ENCODE results near the gene F10. TPM values are rescaled to one million over a fixed set of nuclear protein-coding genes. Genes with fewer than 3 reads are reported as not detected.

Gene F10
- polyA plus RNA-seq, 1 donor from 2014 or later, result not detected

DNA sequence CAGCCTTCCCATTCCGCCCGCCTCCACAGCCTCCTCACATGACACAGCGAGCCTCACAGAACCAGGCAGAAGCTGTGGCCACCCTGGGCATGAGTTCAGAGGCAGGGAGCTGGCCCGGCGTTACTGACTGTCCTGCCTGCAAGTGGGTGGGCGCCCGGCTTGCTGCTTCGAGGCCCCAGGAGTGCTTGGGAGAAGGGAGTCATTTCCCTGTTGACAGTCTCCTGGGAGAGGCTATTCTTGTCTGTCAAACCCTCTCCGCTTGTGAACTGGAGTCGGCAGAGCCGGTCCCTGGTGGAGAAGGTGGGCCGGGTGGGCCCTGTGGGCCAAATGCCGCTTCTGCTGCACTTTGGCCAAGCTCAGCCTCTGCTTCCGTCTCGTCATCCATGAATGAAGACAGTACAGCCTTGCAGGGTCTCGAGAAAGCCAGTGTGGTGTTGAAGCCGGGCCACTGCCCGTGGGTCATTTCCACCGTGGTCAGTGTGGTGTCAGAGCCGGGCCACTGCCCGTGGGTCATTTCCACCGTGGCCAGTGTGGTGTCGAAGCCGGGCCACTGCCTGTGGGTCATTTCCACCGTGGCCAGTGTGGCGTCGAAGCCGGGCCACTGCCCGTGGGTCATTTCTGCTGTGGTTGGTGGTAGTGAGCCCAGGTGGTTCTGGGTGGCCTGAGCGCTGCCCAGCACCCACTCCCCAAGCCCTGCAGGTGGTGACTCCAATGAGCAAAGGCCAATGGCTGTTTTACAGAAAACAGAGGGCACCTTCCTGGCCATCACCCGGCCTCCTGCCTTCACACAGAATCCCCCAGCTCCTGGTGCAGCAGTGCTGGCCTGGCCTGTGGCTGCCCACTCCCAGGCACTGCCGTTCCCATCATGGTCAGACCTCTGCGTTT, 30.5 kb upstream of the F10 start:
- no peak overlapping the region for H2AFZ ChIP-seq (ENCODE audit: low read depth, low read length)
- H3K79me2 ChIP-seq (replicated peaks; ENCODE audit: insufficient read depth, low read length), result no peaks in the 10 kb centered on the region
- no peak overlapping the region for H3K9ac ChIP-seq (ENCODE audit: low read length)
- H3F3A ChIP-seq (ENCODE audit: insufficient read depth, low read length, poor library complexity, severe bottlenecking), result no peaks in the 10 kb centered on the region
- no peaks in the 10 kb centered on the region for H3K27me3 ChIP-seq (ENCODE audit: insufficient read depth, low read depth, low read length)
- H3K9me3 ChIP-seq (ENCODE audit: low read length), result no peaks in the 10 kb centered on the region
- no peaks in the 10 kb centered on the region for H3K36me3 ChIP-seq (ENCODE audit: insufficient read depth, low read length)
- H3K27ac ChIP-seq (ENCODE audit: low read length), result no peak overlapping the region
- no peak overlapping the region for H3K4me2 ChIP-seq (ENCODE audit: low read length)
- no peaks in the 10 kb centered on the region for H3K9me2 ChIP-seq (ENCODE audit: insufficient read depth, low read length)
- no peak for TF ChIP-seq TAF1 (IDR thresholded peaks at IDR 0.05; ENCODE audit: low read depth)
- no peak for TF ChIP-seq POLR2AphosphoS5 (IDR thresholded peaks at IDR 0.05)
- H4K20me1 ChIP-seq (ENCODE audit: insufficient read depth), result no peaks in the 10 kb centered on the region
- H3K4me3 ChIP-seq (ENCODE audit: low read length), result no peak overlapping the region

GRCh38 chr13:113092776-113093579, 29.6 kb upstream of the F10 start:
- TF ChIP-seq EP300 (conservative IDR thresholded peaks at IDR 0.05; ENCODE audit: poor library complexity, severe bottlenecking) (no peak), POLR2AphosphoS5 (IDR thresholded peaks at IDR 0.05) (no peak), MXI1 (conservative IDR thresholded peaks at IDR 0.05; ENCODE audit: poor library complexity, severe bottlenecking) (no peak), SMC3 (conservative IDR thresholded peaks at IDR 0.05; ENCODE audit: poor library complexity) (no peak), TAF1 (IDR thresholded peaks at IDR 0.05; ENCODE audit: low read depth) (no peak), EZH2 (IDR thresholded peaks at IDR 0.05; ENCODE audit: borderline replicate concordance, insufficient read depth, low read length, poor library complexity, severe bottlenecking) (no peak), RAD21 (conservative IDR thresholded peaks at IDR 0.05) (no peak), CTCF (IDR thresholded peaks at IDR 0.05; ENCODE audit: poor library complexity, severe bottlenecking) (no peak)
- TF ChIP-seq, protein P1, sequence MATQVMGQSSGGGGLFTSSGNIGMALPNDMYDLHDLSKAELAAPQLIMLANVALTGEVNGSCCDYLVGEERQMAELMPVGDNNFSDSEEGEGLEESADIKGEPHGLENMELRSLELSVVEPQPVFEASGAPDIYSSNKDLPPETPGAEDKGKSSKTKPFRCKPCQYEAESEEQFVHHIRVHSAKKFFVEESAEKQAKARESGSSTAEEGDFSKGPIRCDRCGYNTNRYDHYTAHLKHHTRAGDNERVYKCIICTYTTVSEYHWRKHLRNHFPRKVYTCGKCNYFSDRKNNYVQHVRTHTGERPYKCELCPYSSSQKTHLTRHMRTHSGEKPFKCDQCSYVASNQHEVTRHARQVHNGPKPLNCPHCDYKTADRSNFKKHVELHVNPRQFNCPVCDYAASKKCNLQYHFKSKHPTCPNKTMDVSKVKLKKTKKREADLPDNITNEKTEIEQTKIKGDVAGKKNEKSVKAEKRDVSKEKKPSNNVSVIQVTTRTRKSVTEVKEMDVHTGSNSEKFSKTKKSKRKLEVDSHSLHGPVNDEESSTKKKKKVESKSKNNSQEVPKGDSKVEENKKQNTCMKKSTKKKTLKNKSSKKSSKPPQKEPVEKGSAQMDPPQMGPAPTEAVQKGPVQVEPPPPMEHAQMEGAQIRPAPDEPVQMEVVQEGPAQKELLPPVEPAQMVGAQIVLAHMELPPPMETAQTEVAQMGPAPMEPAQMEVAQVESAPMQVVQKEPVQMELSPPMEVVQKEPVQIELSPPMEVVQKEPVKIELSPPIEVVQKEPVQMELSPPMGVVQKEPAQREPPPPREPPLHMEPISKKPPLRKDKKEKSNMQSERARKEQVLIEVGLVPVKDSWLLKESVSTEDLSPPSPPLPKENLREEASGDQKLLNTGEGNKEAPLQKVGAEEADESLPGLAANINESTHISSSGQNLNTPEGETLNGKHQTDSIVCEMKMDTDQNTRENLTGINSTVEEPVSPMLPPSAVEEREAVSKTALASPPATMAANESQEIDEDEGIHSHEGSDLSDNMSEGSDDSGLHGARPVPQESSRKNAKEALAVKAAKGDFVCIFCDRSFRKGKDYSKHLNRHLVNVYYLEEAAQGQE (IDR thresholded peaks at IDR 0.05; ENCODE audit: borderline replicate concordance), result no peak
- H3K4me3 ChIP-seq (ENCODE audit: low read length), result no peak overlapping the region
- no peaks in the 10 kb centered on the region for H3K36me3 ChIP-seq (ENCODE audit: insufficient read depth, low read length)
- H3K9me3 ChIP-seq (ENCODE audit: low read length), result no peaks in the 10 kb centered on the region
- H4K20me1 ChIP-seq (ENCODE audit: insufficient read depth), result no peaks in the 10 kb centered on the region
- no peaks in the 10 kb centered on the region for H3F3A ChIP-seq (ENCODE audit: insufficient read depth, low read length, poor library complexity, severe bottlenecking)
- no peak overlapping the region for H3K9ac ChIP-seq (ENCODE audit: low read length)
- no peaks in the 10 kb centered on the region for H3K27me3 ChIP-seq (ENCODE audit: insufficient read depth, low read depth, low read length)
- no peak overlapping the region for H3K27ac ChIP-seq (ENCODE audit: low read length)
- no peak overlapping the region for H3K4me2 ChIP-seq (ENCODE audit: low read length)
- no peaks in the 10 kb centered on the region for H3K79me2 ChIP-seq (replicated peaks; ENCODE audit: insufficient read depth, low read length)
- H2AFZ ChIP-seq (ENCODE audit: low read depth, low read length), result no peak overlapping the region
- H3K9me2 ChIP-seq (ENCODE audit: insufficient read depth, low read length), result no peaks in the 10 kb centered on the region

Measured in neural cell (in vitro differentiated cells).